Measurements from ENCODE around the gene MICAL3.
A peak's percentile ranks its signal among the peaks of the same experiment; 100 is the strongest.

The MICAL3 gene

DNA sequence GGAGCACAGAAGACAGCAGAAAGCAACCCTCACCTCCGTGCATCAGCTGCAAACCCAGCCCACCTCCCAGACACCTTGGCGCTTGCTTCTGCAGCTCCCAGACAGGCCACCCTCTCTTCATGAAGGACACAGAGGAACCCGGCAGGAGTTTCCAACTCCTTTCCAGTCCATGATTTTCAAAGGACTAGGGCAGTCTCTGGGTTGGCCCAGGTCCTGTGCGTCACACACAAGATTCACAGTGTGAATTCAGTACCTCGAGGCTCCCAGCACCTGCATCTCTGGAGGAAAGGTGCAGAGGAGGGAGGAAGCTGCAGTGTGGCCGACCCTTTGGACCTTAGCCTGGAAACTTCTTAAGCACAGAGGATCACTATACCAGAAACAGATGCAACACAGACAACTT is 189.1 kb downstream of the MICAL3 start:
- no peaks in the 10 kb centered on the region for H3K27me3 ChIP-seq (ENCODE audit: control insufficient read depth in 5 of 5, insufficient read depth in 4 of 5, low read length in 5 of 5)
- no peak overlapping the region for H3K4me3 ChIP-seq (ENCODE audit: low read depth in 1 of 5, low read length in 5 of 5)
- no peaks in the 10 kb centered on the region for H3K9me3 ChIP-seq (ENCODE audit: control insufficient read depth in 5 of 5, low read length in 5 of 5)
- peaks cover 4 to 35% (median 27%) of the 10 kb centered on the region in 5 donors for H3K4me1 ChIP-seq (ENCODE audit: control insufficient read depth in 5 of 5, insufficient read depth in 5 of 5, low read length in 5 of 5)
- H3K36me3 ChIP-seq (ENCODE audit: control insufficient read depth in 5 of 5, insufficient read depth in 5 of 5, low read length in 5 of 5): peaks cover 0 to 53% (median 24%) of the 10 kb centered on the region in 5 donors
- H3K9ac ChIP-seq (ENCODE audit: low read length in 5 of 5): no peak overlapping the region
- no peak overlapping the region for H3K27ac ChIP-seq (ENCODE audit: low read depth, low read length)

DNA sequence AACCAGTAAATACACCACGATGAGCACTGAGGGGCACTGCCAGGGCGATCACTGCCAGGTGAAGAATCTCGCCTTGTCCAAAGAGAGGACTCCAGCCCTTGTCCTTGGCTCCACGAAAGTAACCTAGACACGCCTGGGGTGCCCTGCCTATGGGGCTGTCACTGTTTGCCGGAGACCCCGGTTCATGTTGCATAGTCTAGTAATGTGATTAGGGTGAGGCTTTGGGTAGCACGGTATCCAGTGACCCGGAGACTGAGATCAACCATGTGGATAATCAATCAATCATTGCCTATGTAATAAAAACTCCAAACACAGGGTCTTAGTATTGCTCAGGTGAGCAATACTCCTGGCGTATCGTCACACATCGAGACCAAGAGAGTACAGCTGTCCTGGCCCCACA is 190.9 kb downstream of the MICAL3 start:
- Histone ChIP-seq H3K4me1 (ENCODE audit: control insufficient read depth in 5 of 5, insufficient read depth in 5 of 5, low read length in 5 of 5) (peaks cover 8 to 38% (median 34%) of the 10 kb centered on the region in 5 donors), H3K36me3 (ENCODE audit: control insufficient read depth in 5 of 5, insufficient read depth in 5 of 5, low read length in 5 of 5) (peaks cover 0 to 58% (median 29%) of the 10 kb centered on the region in 5 donors), H3K27me3 (ENCODE audit: control insufficient read depth in 5 of 5, insufficient read depth in 4 of 5, low read length in 5 of 5) (no peaks in the 10 kb centered on the region), H3K9me3 (ENCODE audit: control insufficient read depth in 5 of 5, low read length in 5 of 5) (no peaks in the 10 kb centered on the region), H3K27ac (ENCODE audit: low read depth, low read length) (no peak overlapping the region), H3K4me3 (ENCODE audit: low read depth in 1 of 5, low read length in 5 of 5) (no peak overlapping the region), H3K9ac (ENCODE audit: low read length in 5 of 5) (peak overlapping the region in 1 of 5 donors; percentile 10)

GRCh38 chr22:17832665-17833064 is 191.7 kb downstream of the MICAL3 start:
- Histone ChIP-seq H3K27ac (ENCODE audit: low read depth, low read length) (no peak overlapping the region), H3K4me1 (ENCODE audit: control insufficient read depth in 5 of 5, insufficient read depth in 5 of 5, low read length in 5 of 5) (peaks cover 8 to 37% (median 34%) of the 10 kb centered on the region in 5 donors), H3K4me3 (ENCODE audit: low read depth in 1 of 5, low read length in 5 of 5) (no peak overlapping the region), H3K27me3 (ENCODE audit: control insufficient read depth in 5 of 5, insufficient read depth in 4 of 5, low read length in 5 of 5) (no peaks in the 10 kb centered on the region), H3K36me3 (ENCODE audit: control insufficient read depth in 5 of 5, insufficient read depth in 5 of 5, low read length in 5 of 5) (peaks cover 0 to 58% (median 29%) of the 10 kb centered on the region in 5 donors), H3K9ac (ENCODE audit: low read length in 5 of 5) (peak overlapping the region in 1 of 5 donors; percentile 10), H3K9me3 (ENCODE audit: control insufficient read depth in 5 of 5, low read length in 5 of 5) (no peaks in the 10 kb centered on the region)

- H3K36me3 ChIP-seq (ENCODE audit: control insufficient read depth in 5 of 5, insufficient read depth in 5 of 5, low read length in 5 of 5): peaks cover 0 to 59% (median 36%) of the 10 kb centered on the region in 5 donors
- peak overlapping the region; percentile 83 for H3K27ac ChIP-seq (ENCODE audit: low read depth, low read length)
- H3K9ac ChIP-seq (ENCODE audit: low read length in 5 of 5): peak overlapping the region in 3 of 5 donors; percentile 8 to 52 (median 46)
- H3K4me1 ChIP-seq (ENCODE audit: control insufficient read depth in 5 of 5, insufficient read depth in 5 of 5, low read length in 5 of 5): peaks cover 8 to 34% (median 29%) of the 10 kb centered on the region in 5 donors
- H3K27me3 ChIP-seq (ENCODE audit: control insufficient read depth in 5 of 5, insufficient read depth in 4 of 5, low read length in 5 of 5): no peaks in the 10 kb centered on the region
- H3K4me3 ChIP-seq (ENCODE audit: low read depth in 1 of 5, low read length in 5 of 5): peak overlapping the region; percentile 13 to 49 (median 44)
- no peaks in the 10 kb centered on the region for H3K9me3 ChIP-seq (ENCODE audit: control insufficient read depth in 5 of 5, low read length in 5 of 5)
Measured at GRCh38 chr22:17831501-17832251, 192.7 kb downstream of the MICAL3 start.

GRCh38 chr22:17830043-17830961 is 194.1 kb downstream of the MICAL3 start:
- H3K4me1 ChIP-seq (ENCODE audit: control insufficient read depth in 5 of 5, insufficient read depth in 5 of 5, low read length in 5 of 5): peaks cover 8 to 34% (median 29%) of the 10 kb centered on the region in 5 donors
- H3K27ac ChIP-seq (ENCODE audit: low read depth, low read length): peak overlapping the region; percentile 83
- H3K4me3 ChIP-seq (ENCODE audit: low read depth in 1 of 5, low read length in 5 of 5): peak overlapping the region in 1 of 5 donors; percentile 13
- H3K36me3 ChIP-seq (ENCODE audit: control insufficient read depth in 5 of 5, insufficient read depth in 5 of 5, low read length in 5 of 5): peaks cover 0 to 64% (median 41%) of the 10 kb centered on the region in 5 donors
- H3K27me3 ChIP-seq (ENCODE audit: control insufficient read depth in 5 of 5, insufficient read depth in 4 of 5, low read length in 5 of 5): no peaks in the 10 kb centered on the region
- H3K9me3 ChIP-seq (ENCODE audit: control insufficient read depth in 5 of 5, low read length in 5 of 5): no peaks in the 10 kb centered on the region
- H3K9ac ChIP-seq (ENCODE audit: low read length in 5 of 5): peak overlapping the region in 2 of 5 donors; percentile 8 to 36

GRCh38 chr22:17829695-17830042 is 194.7 kb downstream of the MICAL3 start:
- H3K4me3 ChIP-seq (ENCODE audit: low read depth in 1 of 5, low read length in 5 of 5): no peak overlapping the region
- H3K36me3 ChIP-seq (ENCODE audit: control insufficient read depth in 5 of 5, insufficient read depth in 5 of 5, low read length in 5 of 5): peaks cover 0 to 64% (median 46%) of the 10 kb centered on the region in 5 donors
- H3K4me1 ChIP-seq (ENCODE audit: control insufficient read depth in 5 of 5, insufficient read depth in 5 of 5, low read length in 5 of 5): peaks cover 8 to 34% (median 29%) of the 10 kb centered on the region in 5 donors
- no peaks in the 10 kb centered on the region for H3K27me3 ChIP-seq (ENCODE audit: control insufficient read depth in 5 of 5, insufficient read depth in 4 of 5, low read length in 5 of 5)
- no peaks in the 10 kb centered on the region for H3K9me3 ChIP-seq (ENCODE audit: control insufficient read depth in 5 of 5, low read length in 5 of 5)
- H3K9ac ChIP-seq (ENCODE audit: low read length in 5 of 5): no peak overlapping the region
- no peak overlapping the region for H3K27ac ChIP-seq (ENCODE audit: low read depth, low read length)

GRCh38 chr22:17828502-17829080 is 195.8 kb downstream of the MICAL3 start:
- no peak overlapping the region for H3K27ac ChIP-seq (ENCODE audit: low read depth, low read length)
- no peak overlapping the region for H3K4me3 ChIP-seq (ENCODE audit: low read depth in 1 of 5, low read length in 5 of 5)
- H3K4me1 ChIP-seq (ENCODE audit: control insufficient read depth in 5 of 5, insufficient read depth in 5 of 5, low read length in 5 of 5): peaks cover 8 to 34% (median 29%) of the 10 kb centered on the region in 5 donors
- peaks cover 0 to 60% (median 40%) of the 10 kb centered on the region in 5 donors for H3K36me3 ChIP-seq (ENCODE audit: control insufficient read depth in 5 of 5, insufficient read depth in 5 of 5, low read length in 5 of 5)
- no peak overlapping the region for H3K9ac ChIP-seq (ENCODE audit: low read length in 5 of 5)
- no peaks in the 10 kb centered on the region for H3K27me3 ChIP-seq (ENCODE audit: control insufficient read depth in 5 of 5, insufficient read depth in 4 of 5, low read length in 5 of 5)
- H3K9me3 ChIP-seq (ENCODE audit: control insufficient read depth in 5 of 5, low read length in 5 of 5): no peaks in the 10 kb centered on the region

- H3K9ac ChIP-seq (ENCODE audit: low read length in 5 of 5): no peak overlapping the region
- H3K27me3 ChIP-seq (ENCODE audit: control insufficient read depth in 5 of 5, insufficient read depth in 4 of 5, low read length in 5 of 5): no peaks in the 10 kb centered on the region
- H3K36me3 ChIP-seq (ENCODE audit: control insufficient read depth in 5 of 5, insufficient read depth in 5 of 5, low read length in 5 of 5): peaks cover 0 to 65% (median 41%) of the 10 kb centered on the region in 5 donors
- H3K27ac ChIP-seq (ENCODE audit: low read depth, low read length): no peak overlapping the region
- peaks cover 8 to 29% (median 25%) of the 10 kb centered on the region in 5 donors for H3K4me1 ChIP-seq (ENCODE audit: control insufficient read depth in 5 of 5, insufficient read depth in 5 of 5, low read length in 5 of 5)
- H3K4me3 ChIP-seq (ENCODE audit: low read depth in 1 of 5, low read length in 5 of 5): no peak overlapping the region
- no peaks in the 10 kb centered on the region for H3K9me3 ChIP-seq (ENCODE audit: control insufficient read depth in 5 of 5, low read length in 5 of 5)
Measured at GRCh38 chr22:17827466-17827865, 196.9 kb downstream of the MICAL3 start.

- H3K9ac ChIP-seq (ENCODE audit: low read length in 5 of 5): no peak overlapping the region
- H3K4me3 ChIP-seq (ENCODE audit: low read depth in 1 of 5, low read length in 5 of 5): no peak overlapping the region
- no peaks in the 10 kb centered on the region for H3K27me3 ChIP-seq (ENCODE audit: control insufficient read depth in 5 of 5, insufficient read depth in 4 of 5, low read length in 5 of 5)
- H3K36me3 ChIP-seq (ENCODE audit: control insufficient read depth in 5 of 5, insufficient read depth in 5 of 5, low read length in 5 of 5): peaks cover 0 to 73% (median 56%) of the 10 kb centered on the region in 5 donors
- H3K4me1 ChIP-seq (ENCODE audit: control insufficient read depth in 5 of 5, insufficient read depth in 5 of 5, low read length in 5 of 5): peaks cover 7 to 14% (median 10%) of the 10 kb centered on the region in 5 donors
- no peak overlapping the region for H3K27ac ChIP-seq (ENCODE audit: low read depth, low read length)
- no peaks in the 10 kb centered on the region for H3K9me3 ChIP-seq (ENCODE audit: control insufficient read depth in 5 of 5, low read length in 5 of 5)
Measured at GRCh38 chr22:17825876-17826550, 198.3 kb downstream of the MICAL3 start.
